SH-SY5Y (cell line): ENCODE data around the gene HOXB4.

Source experiments
- GATA2 ChIP-seq: IDR thresholded peaks from 2 replicates; pipeline ENCODE4 v1.6.1; 2011; ENCODE audit warnings: mild to moderate bottlenecking, low read depth, low read length
- GATA3 ChIP-seq: IDR thresholded peaks from 2 replicates; pipeline ENCODE4 v1.6.1; 2011; ENCODE audit warnings: low read depth, mild to moderate bottlenecking, low read length, moderate library complexity

- TF ChIP-seq GATA2 (no peak), GATA3 (no peak)
Measured at GRCh38 chr17:48541036-48541576, 37.0 kb downstream of the HOXB4 start.
